K562 (cell line): ENCODE results near the gene SCAMP5. TPM values are rescaled to one million over a fixed set of nuclear protein-coding genes. Genes with fewer than 3 reads are reported as not detected.
A peak's percentile ranks its signal among the peaks of the same experiment; 100 is the strongest.

ENCODE experiments used
- AFF4 ChIP-seq: sonication (generic); formaldehyde crosslinking; IDR thresholded peaks from 2 replicates; pipeline ENCODE4 v1.8.0; 2023; ENCODE audit warnings: mild to moderate bottlenecking, missing genetic modification reagents
- CSDE1 ChIP-seq, 2 experiments: fragments of 450-650 bp; IDR thresholded peaks; 2 replicates each; pipeline ENCODE4 v1.6.1; 2016; ENCODE audit warnings: mild to moderate bottlenecking in 1 of 2
- ELF2 ChIP-seq: fragments of 250-450 bp; sonication (Bioruptor Pico); IDR thresholded peaks from 2 replicates; pipeline ENCODE4 v1.5.0; 2021; ENCODE audit warnings: mild to moderate bottlenecking
- ETS2 ChIP-seq: IDR thresholded peaks from 2 replicates; pipeline ENCODE4 v1.6.1; 2016; ENCODE audit warnings: borderline replicate concordance, missing genetic modification characterization, mild to moderate bottlenecking, moderate library complexity, missing compliant biosample characterization; ENCODE audit not compliant: poor library complexity, severe bottlenecking
- HEY1 ChIP-seq: fragments of 250-450 bp; sonication (Bioruptor Pico); IDR thresholded peaks from 2 replicates; pipeline ENCODE4 v1.5.0; 2020; ENCODE audit warnings: mild to moderate bottlenecking, moderate library complexity, borderline replicate concordance
- MAZ ChIP-seq, 2 experiments: fragments of 450-650 bp in 1 of 2; sonication (generic) in 1 of 2; formaldehyde crosslinking; IDR thresholded peaks in 1 of 2; conservative IDR thresholded peaks in 1 of 2; 2 replicates each; pipeline versions ENCODE4 v1.4.0 to v1.5.0; 2020; ENCODE audit warnings: mild to moderate bottlenecking in 1 of 2, missing genetic modification reagents in 1 of 2
- MCM5 ChIP-seq: fragments of 450-650 bp; IDR thresholded peaks from 2 replicates; pipeline ENCODE4 v1.6.1; 2016; ENCODE audit warnings: low read depth
- MTA1 ChIP-seq: fragments of 450-650 bp; IDR thresholded peaks from 2 replicates; pipeline ENCODE4 v1.6.1; 2017; ENCODE audit warnings: borderline replicate concordance
- NBN ChIP-seq: fragments of 450-650 bp; IDR thresholded peaks from 2 replicates; pipeline ENCODE4 v1.6.1; 2016; ENCODE audit warnings: low read depth, mild to moderate bottlenecking
- NFE2L1 ChIP-seq: fragments of 450-650 bp; IDR thresholded peaks from 2 replicates; pipeline ENCODE4 v1.6.1; 2016; ENCODE audit warnings: missing genetic modification characterization, low read depth, mild to moderate bottlenecking, missing compliant biosample characterization, moderate library complexity, borderline replicate concordance
- NR2C1 ChIP-seq, 2 experiments: fragments of 450-650 bp; IDR thresholded peaks; 2 replicates each; pipeline ENCODE4 v1.6.1; 2017; ENCODE audit warnings: mild to moderate bottlenecking in 2 of 2, antibody characterized with exemption in 1 of 2, inconsistent platforms in 1 of 2, missing compliant biosample characterization in 1 of 2, missing genetic modification characterization in 1 of 2
- STAT5A ChIP-seq: IDR thresholded peaks from 2 replicates; pipeline ENCODE4 v1.6.1; 2012; ENCODE audit warnings: low read length, inconsistent platforms, borderline replicate concordance
- TBL1XR1 ChIP-seq, 2 experiments: IDR thresholded peaks; 2 replicates each; pipeline ENCODE4 v1.6.1; 2012; ENCODE audit warnings: improper control_type of control experiment in 2 of 2, low read length in 2 of 2, mild to moderate bottlenecking in 1 of 2
- TOE1 ChIP-seq, 2 experiments: fragments of 450-650 bp in 1 of 2; sonication (generic) in 1 of 2; formaldehyde crosslinking in 1 of 2; IDR thresholded peaks; 2 replicates each; pipeline versions ENCODE4 v1.7.1 to v1.8.0; 2016 to 2022; ENCODE audit warnings: borderline replicate concordance in 2 of 2, mild to moderate bottlenecking in 2 of 2, antibody characterized with exemption in 1 of 2, inconsistent platforms in 1 of 2, low read depth in 1 of 2, missing genetic modification reagents in 1 of 2, moderate library complexity in 1 of 2
- ZBTB12 ChIP-seq: fragments of 250-450 bp; sonication (Bioruptor Pico); IDR thresholded peaks from 2 replicates; pipeline ENCODE4 v1.4.0; 2020
- ZC3H4 ChIP-seq: sonication (generic); formaldehyde crosslinking; IDR thresholded peaks from 2 replicates; pipeline ENCODE4 v1.9.0; 2021; ENCODE audit warnings: missing genetic modification reagents, borderline replicate concordance
- ZFX ChIP-seq: sonication (generic); formaldehyde crosslinking; IDR thresholded peaks from 2 replicates; pipeline ENCODE4 v1.8.0; 2022; ENCODE audit warnings: mild to moderate bottlenecking, missing genetic modification reagents, moderate library complexity
- ZNF274 ChIP-seq: IDR thresholded peaks from 2 replicates; pipeline ENCODE4 v1.6.1; 2011; ENCODE audit warnings: low read depth, mild to moderate bottlenecking, low read length, moderate library complexity, borderline replicate concordance
- ZNF277 ChIP-seq: fragments of 250-450 bp; sonication (Bioruptor Pico); IDR thresholded peaks from 2 replicates; pipeline ENCODE4 v1.8.0; 2022; ENCODE audit warnings: inconsistent platforms, mild to moderate bottlenecking, moderate library complexity, borderline replicate concordance
- ZNF583 ChIP-seq: fragments of 250-450 bp; sonication (Bioruptor Pico); IDR thresholded peaks from 2 replicates; pipeline ENCODE4 v1.4.0; 2020
- ZNF75A ChIP-seq: fragments of 450-650 bp; formaldehyde crosslinking; IDR thresholded peaks from 2 replicates; pipeline ENCODE4 v1.4.0; 2020; ENCODE audit warnings: mild to moderate bottlenecking
- polyA plus RNA-seq, 8 experiments: library from polyadenylated mRNA; depleted of rRNA in 4 of 8; stranded (reverse) in 5 of 8; unstranded in 3 of 8; fragments of >200 nt; fragmentation: Nextera tagmentation in 2 of 8; fragmentation: Illumina TruSeq in 1 of 8; extraction: Ambion mirVana in 2 of 8; extraction: Trizol in 1 of 8; gene quantifications; 2 replicates each; pipeline versions ENCODE4 v1.2.1 to v1.2.3, GENCODE V29; 2011 to 2014; ENCODE audit warnings: inconsistent platforms in 1 of 8, missing spikeins in 1 of 8
- total RNA-seq, 7 experiments: library from RNA; depleted of rRNA in 6 of 7; stranded (reverse); fragments of >200 nt in 6 of 7; fragmentation: Illumina TruSeq in 2 of 7; extraction: Trizol in 2 of 7; gene quantifications; 2 replicates each; pipeline versions ENCODE4 v1.2.1 to v1.2.3, GENCODE V29; 2011 to 2021; ENCODE audit warnings: low replicate concordance in 1 of 7

The SCAMP5 gene
- total and polyA plus RNA-seq, 9 of the 15 experiments (the other 6 are each of a cell fraction or from before 2014, with no cell fraction given), result 0.09 to 0.29 (median 0.19) TPM; not detected in 5

GRCh38 chr15:74955796-74956647 lies 39.3 kb upstream of the SCAMP5 start (continued):
- TF ChIP-seq ETS2 (tag) (no peak), STAT5A (no peak), ZC3H4 (CRISPR knock-in tag) (no peak), HEY1 (CRISPR knock-in tag) (no peak), TOE1 (IDR thresholded peaks at IDR 0.05; ENCODE audit: borderline replicate concordance) (peak; percentile 81; the same call in 1 of the 2 replicates), TOE1 (CRISPR knock-in tag; IDR thresholded peaks at IDR 0.05; ENCODE audit: borderline replicate concordance, low read depth) (peak; percentile 99), MAZ (CRISPR knock-in tag; conservative IDR thresholded peaks at IDR 0.05 in 1 of 2, IDR thresholded peaks at IDR 0.05 in 1 of 2) (peak in 1 of 2 experiments; percentile 96; a peak in 2 of 4 replicates), ZFX (CRISPR knock-in tag) (peak; percentile 99), NR2C1 (IDR thresholded peaks at IDR 0.05) (no peak), NR2C1 (tag; IDR thresholded peaks at IDR 0.05) (no peak), ZNF583 (no peak), ZNF75A (CRISPR knock-in tag) (no peak), MCM5 (no peak), NFE2L1 (tag) (no peak), ZBTB12 (CRISPR knock-in tag) (no peak), MTA1 (peak; percentile 61; the same call in 1 of the 2 replicates), CSDE1 (IDR thresholded peaks at IDR 0.05) (no peak), ELF2 (CRISPR knock-in tag) (no peak), TBL1XR1 (IDR thresholded peaks at IDR 0.05; ENCODE audit: low read length in 2 of 2) (no peak; a peak in 1 of 4 replicates), AFF4 (CRISPR knock-in tag) (peak; percentile 98), NBN (no peak), ZNF277 (no peak), ZNF274 (no peak)
